Epithelial cell of prostate (primary cell): ENCODE results near the gene TMBIM1.
A peak's percentile ranks its signal among the peaks of the same experiment; 100 is the strongest.

Source experiments
- DNase-seq: peaks from one replicate; pipeline ENCODE4 v3.0.0-alpha.2; 2011; ENCODE audit warnings: low read depth, low spot score
- H3K27ac ChIP-seq: fragments of 450-650 bp; 2 replicates; pipeline ENCODE4 v1.5.1; 2017; ENCODE audit warnings: mild to moderate bottlenecking

Gene TMBIM1

DNA sequence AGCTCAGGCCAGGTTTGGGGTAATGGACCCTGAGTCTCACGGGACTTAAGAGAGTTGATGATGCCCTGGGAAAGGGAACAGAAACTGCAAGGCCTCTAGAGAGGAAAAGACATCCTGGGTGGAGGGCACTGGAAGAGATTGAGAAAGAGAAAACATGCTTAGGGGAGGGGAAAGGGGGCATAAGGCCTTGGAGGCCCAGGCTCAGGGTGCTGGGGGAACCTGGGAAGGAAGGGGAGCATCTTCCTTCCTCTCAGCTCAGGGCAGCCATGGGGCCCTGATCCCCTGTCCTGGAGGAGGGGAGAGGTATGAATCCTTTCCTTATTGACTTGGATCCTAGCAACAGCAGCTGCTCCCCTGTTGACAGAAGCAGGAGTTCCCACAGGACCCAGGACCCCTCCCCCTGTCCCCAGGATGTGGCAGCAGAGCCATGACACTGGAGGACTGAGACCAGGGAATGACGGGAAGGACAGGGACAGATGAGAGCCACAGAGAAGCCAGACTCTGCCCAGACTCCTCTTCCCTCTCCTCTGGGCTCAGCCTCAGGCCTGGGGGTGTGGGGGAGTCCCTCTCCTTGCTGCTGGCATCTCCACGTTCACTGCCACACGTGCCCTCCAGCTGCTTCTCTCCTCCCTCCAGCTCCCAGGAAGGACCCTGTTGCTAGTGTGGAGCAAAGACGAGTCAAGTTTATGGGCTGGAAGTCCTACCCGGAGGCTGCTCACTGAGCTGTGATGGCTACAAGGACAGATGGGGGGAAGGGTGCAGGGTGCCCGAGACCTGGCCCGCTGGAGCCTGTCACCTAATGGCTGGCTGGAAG is 30.7 kb downstream of the TMBIM1 start:
- DNase-seq, result no peak
- no peak overlapping the region for H3K27ac ChIP-seq

DNA sequence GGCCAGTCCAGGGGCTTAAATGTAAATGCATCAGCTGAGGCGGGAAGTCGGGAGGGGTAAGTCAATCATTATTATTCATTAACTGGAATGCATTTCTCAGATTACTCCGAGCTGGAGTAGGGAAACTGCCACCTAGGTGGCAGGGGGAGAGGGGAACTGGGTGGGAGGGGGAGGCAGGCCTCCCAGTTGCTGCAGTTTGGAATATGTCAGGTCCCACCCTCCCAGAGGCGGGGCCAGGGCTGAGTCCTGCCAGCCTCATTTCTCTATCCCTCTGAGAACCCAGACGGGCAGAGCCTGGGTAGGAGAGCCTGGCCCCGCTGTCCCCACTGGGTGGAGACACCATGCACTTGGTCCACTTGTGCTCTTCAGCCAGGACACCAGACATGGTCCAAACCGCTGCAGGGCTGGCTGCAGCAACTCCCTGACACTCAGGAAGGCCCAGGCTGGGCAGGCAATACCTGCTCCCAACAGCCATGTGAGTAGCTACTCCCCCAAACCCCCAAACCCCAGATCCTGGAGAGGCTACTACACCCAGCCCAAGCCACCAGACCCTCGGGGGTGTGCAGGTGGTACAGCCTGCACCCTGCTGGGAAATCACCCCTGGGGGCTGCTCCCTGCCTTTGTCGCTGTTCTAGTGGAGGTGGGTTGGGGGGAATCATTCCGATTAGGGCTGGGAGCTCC is 31.4 kb downstream of the TMBIM1 start, which contains the start of gene GPBAR1:
GPBAR1 (plus strand) TSS at position 274 of the 681 bp plus-strand sequence. CDS start 1,710 bp downstream, outside the sequence.
- no peak within 1 kb of the TSS for H3K27ac ChIP-seq
- no peak for DNase-seq

DNA sequence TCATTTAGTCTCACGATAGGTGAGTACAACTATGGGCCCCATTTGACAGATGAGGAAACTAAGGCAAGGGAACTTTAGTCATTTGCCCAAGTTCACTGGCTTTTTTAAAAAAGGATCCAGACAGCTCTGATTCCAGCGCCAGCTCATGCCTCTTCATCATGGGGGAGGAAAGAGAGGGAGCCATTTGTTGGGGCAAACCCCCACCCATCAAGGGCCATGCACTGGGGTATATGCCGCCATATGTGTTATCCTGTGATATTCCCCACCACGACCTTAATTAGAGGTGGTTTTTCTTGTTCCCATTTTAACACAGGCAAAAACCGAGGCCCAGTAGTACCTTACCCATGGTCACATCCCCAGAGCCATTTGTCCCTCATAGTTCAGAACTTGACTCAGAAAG is 32.1 kb downstream of the TMBIM1 start:
- no peak for DNase-seq
- no peak overlapping the region for H3K27ac ChIP-seq

DNA sequence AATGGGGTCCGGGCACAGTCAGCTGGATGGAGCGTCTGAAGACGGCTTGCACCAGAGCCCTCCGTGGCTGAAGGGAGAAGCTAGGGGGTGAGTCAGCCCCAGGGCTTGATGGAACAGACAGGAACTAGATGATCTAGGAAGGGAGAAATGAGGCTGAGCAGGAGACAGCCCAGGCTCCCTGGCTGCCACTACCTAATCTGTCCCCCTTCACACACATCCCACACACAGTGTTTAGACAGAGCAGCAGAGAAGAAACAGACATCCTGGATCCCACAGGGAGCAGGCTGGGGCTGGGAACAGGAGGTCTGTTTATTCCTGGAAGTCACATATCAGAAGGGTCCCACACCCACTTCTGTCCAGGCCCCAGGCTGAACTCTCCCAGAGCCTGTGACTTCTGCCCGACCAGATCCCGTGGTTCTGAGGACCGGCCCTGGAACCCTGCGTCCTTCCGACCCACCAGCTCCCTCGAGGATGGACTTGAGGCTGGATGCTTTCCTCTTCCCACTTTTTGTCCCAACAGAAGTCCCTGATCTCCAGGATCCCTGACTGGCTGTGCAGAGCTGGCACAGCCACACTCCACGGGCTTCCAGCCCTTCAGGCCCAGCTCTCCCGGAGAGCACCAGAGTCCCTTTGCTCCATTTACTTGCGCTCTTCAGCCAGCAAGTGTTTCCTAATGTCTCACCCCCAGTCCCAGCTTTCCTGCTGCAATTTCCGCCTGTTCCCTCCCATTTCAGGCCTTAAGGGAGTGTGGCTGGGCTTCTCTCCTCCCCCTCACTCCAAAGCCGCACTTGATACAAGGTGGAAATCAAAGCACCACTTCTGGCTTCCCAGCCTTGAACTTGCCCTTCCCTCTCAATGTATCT is 33.0 kb downstream of the TMBIM1 start:
- DNase-seq, result no peak
- H3K27ac ChIP-seq, result peak overlapping the region; percentile 5

DNA sequence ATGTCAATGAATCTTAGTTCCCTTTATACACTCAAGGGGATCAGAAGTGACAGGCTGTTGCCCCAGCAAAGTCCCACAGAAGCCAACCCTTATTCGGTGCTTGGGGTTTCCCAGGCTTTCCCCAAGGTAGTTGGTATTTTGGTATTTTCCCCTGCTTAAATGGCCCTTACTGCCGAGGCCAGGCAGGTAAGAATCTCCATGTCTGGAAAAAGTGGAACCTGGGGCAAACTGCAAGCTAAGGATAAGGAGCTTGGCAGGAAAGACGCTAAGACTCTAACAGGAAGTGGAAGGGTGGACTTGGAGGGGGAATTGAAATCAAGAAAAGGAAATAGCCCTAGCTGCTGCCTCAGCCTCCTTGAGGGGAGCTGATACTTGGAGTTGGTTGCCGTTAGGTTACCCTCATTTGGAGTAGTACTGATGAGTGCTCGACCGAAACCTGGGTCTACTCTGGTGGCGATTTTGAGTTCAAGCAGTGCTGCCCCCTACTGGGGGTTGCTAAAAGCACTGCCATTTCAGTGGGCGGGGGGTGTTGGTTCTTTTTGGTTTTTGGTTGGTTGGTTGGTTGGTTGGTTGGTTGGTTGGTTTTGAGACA is 34.8 kb downstream of the TMBIM1 start:
- H3K27ac ChIP-seq, result peak overlapping the region; percentile 30
- DNase-seq, result no peak

DNA sequence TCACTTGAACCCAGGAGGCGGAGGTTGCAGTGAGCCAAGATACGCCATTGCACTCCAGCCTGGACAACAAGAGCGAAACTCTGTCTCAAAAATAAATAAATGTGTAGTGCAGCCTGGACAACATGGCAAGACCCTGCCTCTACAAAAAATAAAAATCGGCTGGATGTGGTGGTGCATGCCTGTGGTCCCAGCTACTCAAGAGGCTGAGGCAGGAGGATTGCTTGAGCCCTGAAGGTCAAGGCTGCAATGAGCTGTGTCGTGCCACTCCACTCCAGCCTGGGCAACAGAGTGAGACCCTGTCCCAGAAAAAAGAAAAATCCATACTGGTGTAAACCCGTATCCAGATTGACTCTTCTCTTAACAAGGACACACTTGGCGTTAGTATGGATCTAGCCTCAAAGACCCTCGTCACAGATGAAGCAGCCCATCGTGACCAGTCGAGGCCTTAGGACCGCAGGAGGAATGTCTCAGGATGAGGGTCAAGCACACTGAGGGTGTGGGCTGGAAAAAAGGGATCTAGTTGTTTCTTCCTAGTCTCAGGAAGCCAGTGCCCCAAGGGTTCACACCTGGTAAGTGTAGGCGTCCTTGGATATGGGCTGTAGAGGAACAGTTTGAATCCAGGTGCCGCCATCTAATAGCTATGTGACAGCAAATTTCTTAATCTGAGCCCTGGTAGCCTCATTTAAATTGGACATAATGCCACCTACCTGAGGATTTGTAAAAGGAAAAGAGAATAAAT is 35.5 kb downstream of the TMBIM1 start:
- no peak for DNase-seq
- H3K27ac ChIP-seq, result peak overlapping the region; percentile 30

DNA sequence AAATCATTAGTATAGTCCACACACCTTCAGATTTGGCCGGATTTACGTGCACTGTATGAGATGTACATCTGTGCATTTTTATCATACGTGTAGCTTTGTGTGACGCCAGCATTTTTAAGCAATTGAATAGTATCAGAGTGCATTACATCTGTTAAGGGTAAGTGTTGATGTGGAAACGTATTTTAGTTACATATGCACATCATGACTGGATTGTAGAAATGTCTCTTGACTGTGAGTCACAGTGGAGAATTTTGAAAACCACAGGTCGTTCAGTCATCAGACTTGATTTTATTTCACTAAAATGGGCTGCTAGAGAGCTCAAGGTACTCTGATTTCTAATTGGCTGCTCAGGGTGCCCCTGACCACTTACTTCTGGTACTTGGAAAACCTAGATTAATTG is 36.9 kb downstream of the TMBIM1 start:
- H3K27ac ChIP-seq, result no peak overlapping the region
- no peak for DNase-seq

DNA sequence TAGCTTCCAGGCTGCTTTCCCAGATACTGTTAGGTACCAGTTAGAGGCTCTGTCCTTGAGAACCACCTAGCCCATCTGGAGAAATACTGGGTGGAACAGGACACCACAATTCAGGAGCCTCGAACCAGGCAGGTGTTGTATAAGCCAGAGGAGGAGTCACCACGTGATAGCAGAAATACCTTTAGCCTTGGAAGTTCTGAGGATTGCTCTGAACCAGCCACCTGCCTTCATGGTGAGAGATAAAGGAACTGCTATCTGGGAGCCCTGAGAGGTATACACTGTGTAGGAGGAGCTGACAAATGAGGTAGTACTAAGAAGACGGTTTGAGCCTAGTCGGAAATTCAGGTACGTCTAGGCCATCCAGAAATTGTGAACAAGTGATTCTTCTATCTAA is 39.1 kb downstream of the TMBIM1 start:
- no peak overlapping the region for H3K27ac ChIP-seq
- DNase-seq, result no peak

DNA sequence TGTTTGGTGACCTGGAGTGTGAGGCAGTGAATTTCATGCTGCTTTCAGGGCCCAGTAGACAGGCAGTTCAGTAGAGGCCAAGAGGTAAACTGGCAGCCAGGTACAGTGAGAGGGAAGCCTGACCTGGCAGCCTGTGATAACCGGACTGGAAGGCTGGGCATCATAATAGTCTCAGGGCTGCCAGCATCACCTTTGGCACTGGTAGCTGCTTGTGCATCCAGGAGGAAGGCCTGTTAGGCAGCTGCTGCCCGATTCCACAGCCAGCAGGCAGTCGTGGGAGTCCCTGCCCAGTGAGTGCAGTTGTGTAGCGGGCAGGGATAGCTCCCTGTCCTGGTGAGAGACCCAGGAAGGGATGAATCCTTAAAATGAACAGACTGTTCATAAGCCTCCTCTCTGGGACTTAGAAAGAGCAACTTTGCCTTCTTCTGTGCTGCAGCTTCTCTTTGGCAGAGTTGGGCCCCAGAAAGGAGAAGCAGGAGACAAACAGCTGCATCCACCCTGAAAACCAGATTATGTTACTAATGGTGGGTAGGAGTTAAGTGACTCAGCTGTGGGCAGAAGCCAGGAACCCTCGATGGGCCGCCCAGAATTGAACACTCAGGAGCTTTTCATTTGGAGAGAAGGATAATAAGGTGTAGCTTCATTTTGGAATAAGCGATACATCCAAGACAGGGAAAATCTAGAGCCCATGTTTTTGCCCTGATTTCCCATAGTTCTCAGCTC is 39.6 kb downstream of the TMBIM1 start:
- no peak overlapping the region for H3K27ac ChIP-seq
- DNase-seq, result no peak

DNA sequence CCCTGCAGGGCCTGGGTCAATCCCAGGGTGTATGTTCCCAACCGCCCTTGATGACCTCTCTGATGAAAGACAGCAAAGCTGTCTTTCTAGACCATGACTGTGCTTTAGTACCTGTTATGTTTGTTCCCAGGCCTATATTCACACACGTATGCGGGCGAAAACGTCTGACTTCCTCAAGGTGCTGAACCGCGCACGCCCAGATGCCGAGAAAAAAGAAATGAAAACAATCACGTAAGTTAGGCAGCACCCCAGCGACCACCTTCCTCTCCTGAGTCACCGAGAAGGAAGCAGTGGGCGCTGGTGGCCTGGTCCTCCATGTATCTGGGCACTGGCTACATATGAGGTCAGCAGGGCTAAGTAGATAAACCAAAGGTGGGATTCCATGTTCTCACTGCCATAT is 42.6 kb downstream of the TMBIM1 start:
- no peak overlapping the region for H3K27ac ChIP-seq
- DNase-seq, result no peak

DNA sequence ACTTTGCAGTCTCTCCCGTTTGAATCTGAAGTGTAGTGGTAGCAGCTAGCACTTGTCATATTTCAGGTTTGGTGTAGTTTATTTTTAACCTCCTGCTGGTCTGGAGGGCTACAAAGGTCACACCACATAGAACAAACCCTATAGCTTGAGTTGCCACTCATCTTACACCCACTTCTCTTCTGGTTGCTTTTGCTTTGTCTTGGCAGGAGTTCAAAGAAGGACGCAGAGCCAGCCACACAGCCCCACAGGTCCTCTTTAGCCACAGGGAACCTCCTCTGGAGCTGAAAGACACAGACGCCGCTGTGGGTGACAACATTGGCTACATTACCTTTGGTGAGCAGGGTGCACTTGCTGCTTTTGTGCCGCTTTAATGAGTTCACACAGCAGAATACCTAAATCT is 47.1 kb downstream of the TMBIM1 start:
- H3K27ac ChIP-seq, result no peak overlapping the region
- DNase-seq, result no peak

DNA sequence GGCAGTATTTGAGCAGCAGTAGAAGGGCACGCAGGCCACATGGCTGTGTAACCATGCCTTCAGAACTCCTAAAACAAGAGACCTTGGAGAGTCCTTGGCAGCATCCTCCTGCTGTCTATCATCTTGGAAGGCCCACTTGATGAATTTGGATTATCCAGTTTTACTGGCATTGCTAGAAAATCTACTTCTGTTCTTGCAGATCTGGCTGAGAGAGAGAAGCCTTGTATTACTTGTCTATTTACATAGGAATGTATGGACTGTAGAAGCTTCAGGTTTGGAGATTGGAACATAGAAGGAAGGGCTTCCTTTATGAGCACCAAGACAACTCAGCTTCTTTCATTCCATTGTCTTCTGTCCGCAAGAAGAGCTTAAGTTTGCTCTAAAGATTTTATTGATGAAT is 47.6 kb downstream of the TMBIM1 start:
- no peak for DNase-seq
- no peak overlapping the region for H3K27ac ChIP-seq

DNA sequence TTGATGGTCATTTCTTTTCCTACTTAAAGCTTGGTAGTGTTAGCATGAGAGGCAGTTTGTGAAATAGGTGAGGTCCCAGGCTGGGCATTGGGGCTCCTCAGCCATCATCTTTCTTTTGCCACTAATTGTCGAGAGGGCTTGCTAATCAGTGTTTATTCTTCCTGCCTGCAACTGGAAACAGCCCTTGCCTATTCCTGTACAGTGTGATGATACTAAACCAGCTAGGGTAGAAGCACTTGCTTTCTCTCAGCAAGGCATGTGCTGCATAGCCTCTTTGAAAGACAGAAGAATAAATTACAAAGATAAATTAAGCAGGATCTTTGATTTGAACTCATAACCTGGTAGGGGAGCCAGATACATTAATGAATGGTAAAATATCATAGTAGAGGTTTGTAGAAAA is 48.1 kb downstream of the TMBIM1 start:
- no peak overlapping the region for H3K27ac ChIP-seq
- DNase-seq, result no peak

DNA sequence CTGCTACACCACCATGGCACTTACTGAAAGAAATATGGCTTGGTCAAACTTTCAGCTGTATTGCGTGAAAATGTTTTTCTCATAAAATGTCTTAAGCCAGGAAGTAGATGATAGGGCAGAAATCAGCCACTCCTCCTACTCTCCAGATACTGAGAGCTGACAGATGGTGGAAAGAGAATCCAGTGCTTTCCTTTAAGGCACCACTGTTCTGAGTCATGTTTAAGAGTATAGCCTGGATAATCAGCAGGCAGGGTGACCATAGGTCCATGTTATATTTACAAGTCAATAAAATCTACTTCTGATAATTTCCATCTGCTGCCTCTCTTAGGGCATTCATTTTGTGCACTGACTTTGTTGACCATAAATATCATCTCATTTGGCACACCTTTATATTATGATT is 53.4 kb downstream of the TMBIM1 start:
- no peak for DNase-seq
- no peak overlapping the region for H3K27ac ChIP-seq

DNA sequence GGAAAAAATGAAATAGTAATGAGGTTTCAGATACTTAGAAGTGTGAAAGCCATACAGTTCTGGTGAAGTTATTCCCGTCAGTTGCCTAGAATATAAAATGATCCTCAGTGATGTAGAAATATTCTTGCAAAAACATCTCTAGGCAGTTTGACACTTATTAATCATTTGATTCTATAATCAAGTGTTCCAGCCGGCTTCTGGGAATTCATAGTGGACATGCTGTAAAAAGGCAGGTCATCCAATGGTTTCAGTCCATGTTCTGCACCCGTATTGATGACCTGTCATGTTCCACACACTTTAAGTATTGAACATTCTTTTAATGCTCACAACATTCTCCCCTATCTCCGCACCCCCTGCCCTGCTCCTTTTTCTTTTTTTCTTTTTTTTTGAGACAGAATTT is 55.5 kb downstream of the TMBIM1 start:
- H3K27ac ChIP-seq, result no peak overlapping the region
- DNase-seq, result no peak

DNA sequence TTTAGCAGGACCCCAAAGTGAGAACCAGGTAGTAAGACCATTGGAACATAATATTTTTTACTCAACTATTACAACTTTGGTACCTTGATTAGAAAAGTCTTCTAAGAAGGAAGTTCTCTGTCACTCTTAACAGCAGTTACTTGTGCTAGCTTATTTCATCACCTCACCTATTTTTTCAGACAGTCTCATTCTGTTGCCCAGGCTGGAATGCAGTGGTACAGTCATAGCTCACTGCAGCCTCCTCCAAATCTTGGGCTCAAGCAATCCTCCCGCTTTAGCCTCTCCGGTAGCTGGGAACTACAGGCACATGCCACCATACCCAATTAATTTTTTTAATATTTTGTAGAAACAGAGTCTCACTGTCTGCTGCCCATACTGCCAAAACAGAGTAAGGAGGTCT is 57.3 kb downstream of the TMBIM1 start:
- peak overlapping the region; percentile 8 for H3K27ac ChIP-seq
- DNase-seq, result no peak

DNA sequence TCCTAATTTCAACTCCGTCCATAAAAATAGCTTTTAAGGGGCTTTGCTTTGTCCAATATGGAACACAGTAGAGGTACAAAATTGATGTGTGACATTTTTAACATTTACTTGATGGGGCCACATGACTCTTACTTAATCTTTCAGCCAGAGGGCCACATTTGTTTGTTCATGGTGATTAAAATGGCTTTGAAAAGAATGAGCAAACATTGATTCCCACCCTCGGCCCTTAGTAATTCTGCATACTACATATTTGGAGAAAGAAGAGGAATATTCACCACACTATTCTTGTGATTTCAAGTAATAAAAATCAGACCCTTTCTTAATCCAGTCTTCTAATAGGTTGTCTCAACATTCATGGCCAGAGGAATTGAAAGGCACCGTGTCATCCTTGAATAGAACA is 57.8 kb downstream of the TMBIM1 start:
- no peak for DNase-seq
- H3K27ac ChIP-seq, result peak overlapping the region; percentile 8

DNA sequence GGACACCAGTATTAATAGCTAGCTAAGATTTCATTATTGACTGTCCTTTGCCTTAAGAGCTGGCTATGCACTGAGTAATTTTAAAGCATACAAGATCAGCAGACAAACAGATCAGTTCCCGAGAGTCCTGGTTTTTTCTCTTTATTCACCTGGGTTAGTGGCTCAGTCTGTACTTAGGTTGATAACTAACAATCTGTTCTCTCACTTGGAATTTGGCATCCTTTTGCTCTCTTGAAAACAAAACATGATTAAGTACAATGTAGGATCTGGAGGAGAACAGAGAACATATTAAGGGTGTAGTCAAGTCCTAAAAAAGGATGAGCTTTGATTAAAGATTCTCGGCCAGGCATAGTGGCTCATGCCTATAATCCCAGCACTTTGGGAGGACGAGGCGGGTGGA is 58.8 kb downstream of the TMBIM1 start:
- DNase-seq, result no peak
- no peak overlapping the region for H3K27ac ChIP-seq

DNA sequence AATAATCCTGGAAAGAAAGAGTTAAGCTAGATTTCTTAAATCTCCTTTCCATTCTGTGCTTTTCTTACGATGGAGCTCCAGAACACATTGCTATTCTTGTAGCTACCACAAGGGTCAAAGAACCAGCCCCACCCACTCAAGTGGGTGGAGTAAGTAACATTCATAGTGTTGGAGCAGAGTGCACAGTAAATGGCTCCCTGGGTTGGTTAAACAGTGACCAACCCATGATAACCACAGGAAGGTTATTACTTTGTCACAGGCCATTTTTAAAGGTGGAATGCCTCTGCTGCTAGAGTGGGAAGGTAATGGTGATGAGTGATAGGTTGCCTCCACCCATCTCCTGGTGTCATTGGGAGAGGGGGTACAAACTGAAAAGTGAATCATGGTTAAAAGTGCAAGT is 61.4 kb downstream of the TMBIM1 start:
- DNase-seq, result no peak
- H3K27ac ChIP-seq, result peak overlapping the region; percentile 95
